Pancreas (tissue), 10 donors: ENCODE data around the gene DNASE1L3. TPM values are rescaled to one million over a fixed set of nuclear protein-coding genes. Genes with fewer than 3 reads are reported as not detected.
A peak's percentile ranks its signal among the peaks of the same experiment; 100 is the strongest.

Experiments used
- ATAC-seq, 4 donors: fragments of 200-7000 bp; cut with Tn5 transposase; one replicate each; pipeline versions ENCODE4 v1.8.0 to v1.9.1; 2020; ENCODE audit warnings: mild to moderate bottlenecking in 4 of 4, moderate library complexity in 4 of 4
- DNase-seq, 6 donors: peaks; one replicate each; pipeline ENCODE4 v3.0.0-alpha.2; 2020
- FAIRE-seq: peaks from 2 replicates; lab custom pipeline; 2012; peaks lifted over from hg19 to GRCh38; lab: Jason Lieb, UNC
- H3K27ac ChIP-seq, 4 donors: fragments of 200-600 bp; sonication (generic); 1 replicate in 3 of 4; 2 replicates in 1 of 4; pipeline versions ENCODE4 v1.5.0 to v1.8.0; 2020
- H3K27me3 ChIP-seq, 4 donors: fragments of 200-600 bp; one replicate each; pipeline ENCODE4 v1.8.0; 2021
- H3K36me3 ChIP-seq, 3 donors: fragments of 200-600 bp; sonication (generic) in 1 of 3; one replicate each; pipeline versions ENCODE4 v1.5.0 to v1.8.0; 2020 to 2021
- H3K4me1 ChIP-seq, 3 donors: fragments of 200-600 bp; one replicate each; pipeline ENCODE4 v1.8.0; 2021
- H3K4me3 ChIP-seq, 4 donors: fragments of 200-600 bp; sonication (generic) in 2 of 4; one replicate each; pipeline versions ENCODE4 v1.5.0 to v1.8.0; 2020 to 2021
- H3K9me3 ChIP-seq, 4 donors: fragments of 200-600 bp; one replicate each; pipeline ENCODE4 v1.8.0; 2021
- WGBS, 2 donors: extraction: QIAGEN DNeasy Blood & Tissue Kit; methylation state at CpG; one replicate each; pipeline ENCODE4 v1.1.7; 2013; 5-methylcytosine and 5-hydroxymethylcytosine counted together
- intact Hi-C, 3 donors: fragments of 100-400 bp; cut with DNase I; formaldehyde crosslinking; loops; one replicate each; pipeline versions ENCODE4 v1.11.1 to v1.14.2; 2022
- polyA plus RNA-seq, 2 donors: library from polyadenylated mRNA; stranded (reverse); fragments of 200-250 nt; gene quantifications; one replicate each; pipeline ENCODE4 v1.2.3, GENCODE V29; 2013
- total RNA-seq, 6 donors: library from RNA; stranded (reverse); fragmentation: NEBNext Ultra II Directional in 4 of 6; extraction: Animal tissue kit (Norgen Biotek cat#: 25700) in 4 of 6; gene quantifications; one replicate each; pipeline versions ENCODE4 v1.2.1 to v1.2.4, GENCODE V29; 2021 to 2023
- TF ChIP-seq, protein P1 (sequence below), 4 donors: fragments of 200-600 bp; sonication (generic) in 3 of 4; IDR thresholded peaks; one replicate each; pipeline versions ENCODE4 v1.5.0 to v1.8.0; 2021; ENCODE audit warnings: antibody characterized with exemption in 4 of 4
- donor health status: healthy with polysubstance abuse.
- donor health status: DM: no; HTN: no; CAD: no; lungs with moderate emphysema.
- donor health status: DM: no; HTN: no; CAD: no.
- donor health status: control.
- donor health status: control.
- donor health status: Bipolar disorder and iron deficiency.
- donor health status: DM: yes; HTN: yes; CAD: no.
- donor health status: DM: no; HTN: no; CAD: no.
- donor health status: DM: no; HTN: no; CAD: no.
- donor health status: DM: yes; HTN: yes; CAD: no.

Gene DNASE1L3
- total and polyA plus RNA-seq, 8 donors = 0.20 to 0.49 (median 0.36) TPM; not detected in 2

GRCh38 chr3:58150810-58151199 is 60.0 kb downstream of the DNASE1L3 start:
- WGBS, 2 donors = 92 to 94% methylated on average over 13 of the region's 13 CpGs
- no peak overlapping the region for H3K27ac ChIP-seq
- no peak for FAIRE-seq

GRCh38 chr3:58150130-58150809 is 60.5 kb downstream of the DNASE1L3 start:
- WGBS, 2 donors = 79 to 86% methylated on average over 14 of the region's 14 CpGs
- ATAC-seq = no peak
- Histone ChIP-seq H3K27ac (no peak overlapping the region), H3K9me3 (no peaks in the 10 kb centered on the region), H3K4me1 (peaks cover 3 to 8% (median 7%) of the 10 kb centered on the region in 3 donors), H3K4me3 (no peak overlapping the region), H3K36me3 (peaks cover 0 to 81% (median 26%) of the 10 kb centered on the region in 3 donors), H3K27me3 (no peaks in the 10 kb centered on the region)
- TF ChIP-seq, protein P1, sequence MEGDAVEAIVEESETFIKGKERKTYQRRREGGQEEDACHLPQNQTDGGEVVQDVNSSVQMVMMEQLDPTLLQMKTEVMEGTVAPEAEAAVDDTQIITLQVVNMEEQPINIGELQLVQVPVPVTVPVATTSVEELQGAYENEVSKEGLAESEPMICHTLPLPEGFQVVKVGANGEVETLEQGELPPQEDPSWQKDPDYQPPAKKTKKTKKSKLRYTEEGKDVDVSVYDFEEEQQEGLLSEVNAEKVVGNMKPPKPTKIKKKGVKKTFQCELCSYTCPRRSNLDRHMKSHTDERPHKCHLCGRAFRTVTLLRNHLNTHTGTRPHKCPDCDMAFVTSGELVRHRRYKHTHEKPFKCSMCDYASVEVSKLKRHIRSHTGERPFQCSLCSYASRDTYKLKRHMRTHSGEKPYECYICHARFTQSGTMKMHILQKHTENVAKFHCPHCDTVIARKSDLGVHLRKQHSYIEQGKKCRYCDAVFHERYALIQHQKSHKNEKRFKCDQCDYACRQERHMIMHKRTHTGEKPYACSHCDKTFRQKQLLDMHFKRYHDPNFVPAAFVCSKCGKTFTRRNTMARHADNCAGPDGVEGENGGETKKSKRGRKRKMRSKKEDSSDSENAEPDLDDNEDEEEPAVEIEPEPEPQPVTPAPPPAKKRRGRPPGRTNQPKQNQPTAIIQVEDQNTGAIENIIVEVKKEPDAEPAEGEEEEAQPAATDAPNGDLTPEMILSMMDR (IDR thresholded peaks at IDR 0.05) = no peak
- DNase-seq = no peak
- no peak for FAIRE-seq
- intact Hi-C loops = no loop called here

More at GRCh38 chr3:58150810-58151199, 60.0 kb downstream of the DNASE1L3 start:
- Histone ChIP-seq H3K4me1 (peaks cover 0 to 7% (median 7%) of the 10 kb centered on the region in 3 donors), H3K27me3 (no peaks in the 10 kb centered on the region), H3K9me3 (no peaks in the 10 kb centered on the region), H3K36me3 (peaks cover 0 to 76% (median 26%) of the 10 kb centered on the region in 3 donors), H3K4me3 (no peak overlapping the region)
- DNase-seq (no peak), ATAC-seq (no peak)
- TF ChIP-seq, protein P1 (IDR thresholded peaks at IDR 0.05) = no peak
- intact Hi-C loops = no loop called here

DNA sequence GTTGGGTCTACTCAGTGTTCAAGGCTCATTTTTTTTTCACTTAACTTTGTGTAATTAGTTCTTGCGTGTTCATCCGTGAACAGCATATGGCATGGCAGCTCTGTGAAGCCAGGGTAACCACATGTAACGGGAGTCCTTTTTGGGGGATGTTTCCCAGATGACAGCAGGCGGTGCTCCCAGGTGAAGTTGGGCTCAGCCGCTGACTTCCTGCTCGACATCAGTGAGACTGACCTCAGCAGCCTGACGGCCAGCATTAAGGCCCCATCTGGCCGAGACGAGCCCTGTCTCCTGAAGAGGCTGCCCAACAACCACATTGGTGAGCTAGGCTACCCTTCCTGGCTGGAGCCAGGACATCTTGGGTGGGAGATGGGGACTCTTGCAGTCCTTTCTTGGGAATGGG is 62.7 kb downstream of the DNASE1L3 start:
- H3K36me3 ChIP-seq = peaks cover 0 to 78% (median 28%) of the 10 kb centered on the region in 3 donors
- intact Hi-C loops = no loop called here

DNA sequence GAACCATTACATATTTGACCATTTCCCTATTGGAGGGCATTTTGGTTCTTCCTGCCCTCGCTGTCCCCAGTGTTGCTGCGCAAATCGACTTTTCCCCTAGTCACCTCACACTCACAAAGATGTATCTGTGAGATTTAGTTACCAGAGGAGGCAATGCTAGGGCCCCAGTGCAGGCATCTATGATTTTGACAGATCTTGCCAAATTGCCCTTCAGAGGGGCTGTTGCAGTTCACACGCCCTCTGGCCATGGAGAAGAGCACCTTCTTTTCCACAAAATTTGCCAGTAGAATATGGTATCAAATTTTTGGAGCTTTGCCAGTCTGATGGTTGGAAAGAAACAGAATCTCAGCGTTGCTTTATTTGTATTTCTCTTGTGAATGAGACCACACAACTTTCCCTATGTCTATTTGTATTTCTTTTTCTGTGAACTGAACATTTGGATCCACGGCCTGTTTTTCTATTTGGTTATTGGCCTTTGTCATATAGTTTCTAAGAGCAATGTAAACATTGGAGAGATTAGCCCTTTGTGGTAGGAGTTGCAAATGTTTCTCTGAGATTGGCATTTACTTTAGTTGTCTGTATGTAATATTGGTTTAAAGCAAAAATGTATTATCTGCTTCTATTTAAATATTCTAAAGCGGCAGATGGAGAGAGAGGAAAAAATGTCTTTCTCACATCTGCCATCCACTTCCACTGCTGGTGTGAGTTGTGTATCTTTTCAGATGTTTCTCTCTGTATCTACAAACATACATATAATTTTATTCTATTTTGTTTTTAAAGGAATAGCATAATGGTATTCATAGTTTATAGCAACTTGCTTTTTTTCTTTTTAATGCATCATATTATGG is 66.1 kb downstream of the DNASE1L3 start:
- peaks cover 4 to 73% (median 25%) of the 10 kb centered on the region in 3 donors for H3K36me3 ChIP-seq
- intact Hi-C loops = no loop called here
- H3K27ac ChIP-seq = peak overlapping the region in 2 of 4 donors; percentile 4 to 15
- peaks cover 0 to 19% (median 12%) of the 10 kb centered on the region in 3 donors for H3K4me1 ChIP-seq
- no peak overlapping the region for H3K4me3 ChIP-seq
- no peak for DNase-seq
- TF ChIP-seq, protein P1 (IDR thresholded peaks at IDR 0.05) = no peak
- no peaks in the 10 kb centered on the region for H3K9me3 ChIP-seq
- 43 to 46% methylated on average over 7 of the region's 7 CpGs for WGBS, 2 donors
- H3K27me3 ChIP-seq = no peaks in the 10 kb centered on the region
- no peak for FAIRE-seq
- peak; percentile 49 to 77 (median 68) for ATAC-seq

More for the DNA sequence above, 62.7 kb downstream of the DNASE1L3 start:
- DNase-seq (peak in 1 of 6 donors; percentile 65), FAIRE-seq (no peak), ATAC-seq (no peak)
- no peak overlapping the region for H3K27ac ChIP-seq
- no peaks in the 10 kb centered on the region for H3K27me3 ChIP-seq
- H3K4me3 ChIP-seq = no peak overlapping the region
- TF ChIP-seq, protein P1 (IDR thresholded peaks at IDR 0.05) = no peak
- 94 to 95% methylated on average over 9 of the region's 9 CpGs for WGBS, 2 donors
- peaks cover 0 to 19% (median 12%) of the 10 kb centered on the region in 3 donors for H3K4me1 ChIP-seq
- no peaks in the 10 kb centered on the region for H3K9me3 ChIP-seq
